ENCODE data around the gene MAFG. TPM values are rescaled to one million over a fixed set of nuclear protein-coding genes. Genes with fewer than 3 reads are reported as not detected.

Gene MAFG
- total and polyA plus RNA-seq, 7 donors: 21.6 to 74.2 (median 46.0) TPM

GRCh38 chr17:81868674-81869220, 58.8 kb downstream of the MAFG start:
- peaks cover 0 to 49% of the 10 kb centered on the region in 2 donors for H3K36me3 ChIP-seq (ENCODE audit: insufficient read depth in 1 of 2, low read depth in 1 of 2)
- peak overlapping the region; percentile 74 for H3K4me3 ChIP-seq
- H3K4me1 ChIP-seq: peaks cover 41% of the 10 kb centered on the region
- TF ChIP-seq CTCF (IDR thresholded peaks at IDR 0.05): no peak
- 51 to 65% (median 56%) methylated on average over 21 to 30 of the region's 30 CpGs for WGBS, 3 donors
- no peaks in the 10 kb centered on the region for H3K27me3 ChIP-seq (ENCODE audit: insufficient read depth in 3 of 3, low read length in 2 of 3)
- intact Hi-C loops (cut with DNase I): loop anchor here in 1 of 2 donors (2.0 to 5.0 kb wide), 2 partner anchors 69 to 152 kb away; partner anchors contain the start of gene PYCR1
- H3K27ac ChIP-seq: peak overlapping the region; percentile 99
- ATAC-seq (peak; percentile 10 to 25 (median 16)), DNase-seq (peak; percentile 69 to 78)
- no peaks in the 10 kb centered on the region for H3K9me3 ChIP-seq

Other genes with a start within 250 kb of the MAFG start
- 10 to 100 TPM in 3 of 4 donors, 1 to 10 TPM in 1; 7.8 to 15.6 (median 11.9) TPM for gene ARL16, start 243.9 kb downstream of the MAFG start, total RNA-seq
- gene ARL16, start 243.9 kb downstream of the MAFG start, polyA plus RNA-seq: 10 to 100 TPM; 23.2 to 29.3 (median 29.1) TPM
- 10 to 100 TPM; 38.6 to 74.5 (median 56.5) TPM for gene HGS, start 243.7 kb downstream of the MAFG start, total RNA-seq
- gene HGS, start 243.7 kb downstream of the MAFG start, polyA plus RNA-seq: 100 to 1,000 TPM in 2 of 3 donors, 10 to 100 TPM in 1; 62.3 to 158 (median 139) TPM
- gene MRPL12, start 224.4 kb downstream of the MAFG start, total RNA-seq: 100 to 1,000 TPM in 2 of 4 donors, 10 to 100 TPM in 2; 93.0 to 175 (median 104) TPM
- gene MRPL12, start 224.4 kb downstream of the MAFG start, polyA plus RNA-seq: 100 to 1,000 TPM; 222 to 558 (median 242) TPM
- gene SLC25A10, start 215.5 kb downstream of the MAFG start, total RNA-seq: 1 to 10 TPM; 2.4 to 6.3 (median 3.8) TPM
- 1 to 10 TPM; 5.9 to 7.0 (median 6.3) TPM for gene SLC25A10, start 215.5 kb downstream of the MAFG start, polyA plus RNA-seq
- gene GCGR, start 123.6 kb downstream of the MAFG start, total RNA-seq: not detected
- under 1 TPM in 2 of 3 donors, not detected in 1; 0.03 to 0.08 TPM for gene GCGR, start 123.6 kb downstream of the MAFG start, polyA plus RNA-seq
- gene MCRIP1, start 94.4 kb downstream of the MAFG start, total RNA-seq: 10 to 100 TPM; 20.5 to 47.6 (median 25.7) TPM
- 100 to 1,000 TPM in 1 of 3 donors, 10 to 100 TPM in 2; 45.1 to 187 (median 57.1) TPM for gene MCRIP1, start 94.4 kb downstream of the MAFG start, polyA plus RNA-seq
- gene PPP1R27, start 92.7 kb downstream of the MAFG start, total RNA-seq: 1,000 to 10,000 TPM in 3 of 4 donors, 100 to 1,000 TPM in 1; 976 to 2,217 (median 1,286) TPM
- 100 to 1,000 TPM; 296 to 661 (median 603) TPM for gene PPP1R27, start 92.7 kb downstream of the MAFG start, polyA plus RNA-seq
- 100 to 1,000 TPM; 244 to 361 (median 296) TPM for gene P4HB, start 67.2 kb downstream of the MAFG start, total RNA-seq
- gene P4HB, start 67.2 kb downstream of the MAFG start, polyA plus RNA-seq: 100 to 1,000 TPM; 236 to 384 (median 267) TPM
- gene ARHGDIA, start 56.4 kb downstream of the MAFG start, total RNA-seq: 100 to 1,000 TPM in 3 of 4 donors, 10 to 100 TPM in 1; 88.3 to 192 (median 160) TPM
- gene ARHGDIA, start 56.4 kb downstream of the MAFG start, polyA plus RNA-seq: 100 to 1,000 TPM in 2 of 3 donors, 10 to 100 TPM in 1; 79.1 to 268 (median 100) TPM
- gene ALYREF, start 36.1 kb downstream of the MAFG start, total RNA-seq: 10 to 100 TPM; 23.0 to 58.4 (median 47.1) TPM
- gene ALYREF, start 36.1 kb downstream of the MAFG start, polyA plus RNA-seq: 10 to 100 TPM; 37.5 to 79.8 (median 43.8) TPM
- 100 to 1,000 TPM; 118 to 208 (median 135) TPM for gene ANAPC11, start 36.0 kb downstream of the MAFG start, total RNA-seq
- 100 to 1,000 TPM; 273 to 369 (median 323) TPM for gene ANAPC11, start 36.0 kb downstream of the MAFG start, polyA plus RNA-seq
- gene NPB, start 25.5 kb downstream of the MAFG start, total RNA-seq: under 1 TPM; 0.42 to 0.78 (median 0.55) TPM
- gene NPB, start 25.5 kb downstream of the MAFG start, polyA plus RNA-seq: 1 to 10 TPM in 1 of 3 donors, under 1 TPM in 2; 0.73 to 2.9 (median 0.76) TPM
- gene PCYT2, start 16.3 kb downstream of the MAFG start, total RNA-seq: 10 to 100 TPM; 10.2 to 26.9 (median 19.2) TPM
- 10 to 100 TPM; 13.2 to 14.1 (median 13.3) TPM for gene PCYT2, start 16.3 kb downstream of the MAFG start, polyA plus RNA-seq
- 10 to 100 TPM in 1 of 4 donors, 1 to 10 TPM in 3; 3.9 to 10.2 (median 6.3) TPM for gene SIRT7, start 9.6 kb downstream of the MAFG start, total RNA-seq
- gene SIRT7, start 9.6 kb downstream of the MAFG start, polyA plus RNA-seq: 10 to 100 TPM in 2 of 3 donors, 1 to 10 TPM in 1; 5.7 to 14.2 (median 10.4) TPM
- gene PYCR1, start 9.6 kb upstream of the MAFG start, total RNA-seq: 10 to 100 TPM in 2 of 4 donors, 1 to 10 TPM in 2; 5.4 to 12.5 (median 9.5) TPM
- 10 to 100 TPM in 2 of 3 donors, 1 to 10 TPM in 1; 8.3 to 23.2 (median 15.2) TPM for gene PYCR1, start 9.6 kb upstream of the MAFG start, polyA plus RNA-seq
- 10 to 100 TPM in 3 of 4 donors, 1 to 10 TPM in 1; 9.7 to 58.0 (median 13.4) TPM for gene MYADML2, start 19.5 kb upstream of the MAFG start, total RNA-seq
- 10 to 100 TPM in 1 of 3 donors, 1 to 10 TPM in 1, under 1 TPM in 1; 0.47 to 95.8 (median 9.1) TPM for gene MYADML2, start 19.5 kb upstream of the MAFG start, polyA plus RNA-seq
- 1 to 10 TPM in 3 of 4 donors, under 1 TPM in 1; 0.92 to 1.9 (median 1.5) TPM for gene NOTUM, start 33.5 kb upstream of the MAFG start, total RNA-seq
- gene NOTUM, start 33.5 kb upstream of the MAFG start, polyA plus RNA-seq: under 1 TPM; 0.25 to 0.48 (median 0.44) TPM
- gene ASPSCR1, start 49.9 kb upstream of the MAFG start, total RNA-seq: 10 to 100 TPM; 27.7 to 37.4 (median 35.0) TPM
- 10 to 100 TPM; 27.9 to 33.1 (median 33.0) TPM for gene ASPSCR1, start 49.9 kb upstream of the MAFG start, polyA plus RNA-seq
- gene CENPX, start 95.1 kb upstream of the MAFG start, total RNA-seq: 10 to 100 TPM; 15.9 to 24.6 (median 19.7) TPM
- gene CENPX, start 95.1 kb upstream of the MAFG start, polyA plus RNA-seq: 10 to 100 TPM; 53.8 to 79.4 (median 64.4) TPM
- gene LRRC45, start 95.6 kb upstream of the MAFG start, total RNA-seq: 1 to 10 TPM; 1.4 to 3.0 (median 1.9) TPM
- 1 to 10 TPM; 3.5 to 7.1 (median 4.0) TPM for gene LRRC45, start 95.6 kb upstream of the MAFG start, polyA plus RNA-seq
- gene RAC3, start 103.9 kb upstream of the MAFG start, total RNA-seq: not detected
- gene RAC3, start 103.9 kb upstream of the MAFG start, polyA plus RNA-seq: under 1 TPM in 2 of 3 donors, not detected in 1; 0.05 to 0.83 TPM
- 100 to 1,000 TPM; 111 to 216 (median 155) TPM for gene DCXR, start 110.0 kb upstream of the MAFG start, total RNA-seq
- gene DCXR, start 110.0 kb upstream of the MAFG start, polyA plus RNA-seq: 100 to 1,000 TPM; 117 to 158 (median 147) TPM
- 10 to 100 TPM; 27.1 to 37.3 (median 29.3) TPM for gene RFNG, start 124.1 kb upstream of the MAFG start, total RNA-seq
- gene RFNG, start 124.1 kb upstream of the MAFG start, polyA plus RNA-seq: 10 to 100 TPM; 31.0 to 40.7 (median 37.3) TPM
- gene GPS1, start 124.2 kb upstream of the MAFG start, total RNA-seq: 100 to 1,000 TPM in 2 of 4 donors, 10 to 100 TPM in 2; 89.8 to 112 (median 97.7) TPM
- gene GPS1, start 124.2 kb upstream of the MAFG start, polyA plus RNA-seq: 100 to 1,000 TPM in 2 of 3 donors, 10 to 100 TPM in 1; 87.1 to 114 (median 104) TPM
- gene DUS1L, start 138.1 kb upstream of the MAFG start, total RNA-seq: 100 to 1,000 TPM in 3 of 4 donors, 10 to 100 TPM in 1; 72.6 to 136 (median 104) TPM
- gene DUS1L, start 138.1 kb upstream of the MAFG start, polyA plus RNA-seq: 100 to 1,000 TPM; 117 to 170 (median 133) TPM
- gene FASN, start 170.5 kb upstream of the MAFG start, total RNA-seq: 10 to 100 TPM; 17.2 to 37.3 (median 23.4) TPM
- 10 to 100 TPM in 2 of 3 donors, 1 to 10 TPM in 1; 8.9 to 26.5 (median 12.0) TPM for gene FASN, start 170.5 kb upstream of the MAFG start, polyA plus RNA-seq

All from psoas muscle (tissue), 8 donors.